GM19455 (cell line): ENCODE measurements around the gene AHDC1.
"Not testable (repeated sequence)": the region's sequence is repeated elsewhere in the genome, so short reads cannot be mapped to it uniquely, and the experiment has no call there.

Experiments
- ATAC-seq: cut with Tn5 transposase; IDR thresholded peaks from one replicate; pipeline ENCODE4 v1.9.1; 2021; ENCODE audit not compliant: unreplicated experiment

Gene AHDC1

GRCh38 chr1:27603681-27604578 is at the start of gene AHDC1:
Gene AHDC1, minus strand, starts transcription at chr1:27604144. Its CDS starts 52,029 bp downstream, at chr1:27552115.
- no peak for ATAC-seq

DNA sequence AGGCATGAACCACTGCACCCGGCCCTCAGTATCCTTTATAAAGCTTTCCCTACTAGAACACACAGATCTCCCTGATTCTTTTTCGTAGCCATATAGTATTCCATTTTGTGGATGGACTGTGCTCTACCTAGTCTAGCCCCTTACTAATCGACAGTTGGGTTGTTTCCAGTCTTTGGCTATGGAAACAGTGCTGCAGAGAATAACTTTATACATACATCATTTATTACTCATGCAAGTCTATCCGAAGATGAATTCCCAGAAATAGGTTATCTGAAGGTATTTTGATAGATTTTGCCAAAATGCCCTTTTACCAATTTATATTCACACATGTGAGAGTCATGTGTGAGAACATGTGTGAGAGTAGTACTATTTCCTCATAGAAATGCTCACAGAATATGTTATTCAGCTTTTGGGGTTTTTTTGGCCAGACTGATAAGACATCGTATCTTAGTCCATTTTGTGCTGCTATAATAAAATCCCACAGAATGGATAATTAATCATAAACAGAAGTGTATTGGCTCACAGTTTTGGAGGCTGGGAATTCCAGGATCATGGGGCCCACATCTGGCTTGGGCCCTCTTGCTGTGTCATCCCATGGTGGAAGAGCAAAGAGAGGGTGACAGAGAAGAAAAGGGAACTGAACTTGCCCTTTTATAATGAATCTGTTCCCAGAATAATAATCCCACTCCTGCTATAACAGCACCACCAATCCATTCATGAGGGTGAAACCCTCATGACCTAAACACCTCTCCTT is 48.3 kb upstream of the AHDC1 start:
- ATAC-seq: no peak

- no peak for ATAC-seq
These were observed 46.7 kb upstream of the AHDC1 start for GRCh38 chr1:27650539-27651175.

GRCh38 chr1:27650171-27650538 is 46.2 kb upstream of the AHDC1 start:
- no peak for ATAC-seq

DNA sequence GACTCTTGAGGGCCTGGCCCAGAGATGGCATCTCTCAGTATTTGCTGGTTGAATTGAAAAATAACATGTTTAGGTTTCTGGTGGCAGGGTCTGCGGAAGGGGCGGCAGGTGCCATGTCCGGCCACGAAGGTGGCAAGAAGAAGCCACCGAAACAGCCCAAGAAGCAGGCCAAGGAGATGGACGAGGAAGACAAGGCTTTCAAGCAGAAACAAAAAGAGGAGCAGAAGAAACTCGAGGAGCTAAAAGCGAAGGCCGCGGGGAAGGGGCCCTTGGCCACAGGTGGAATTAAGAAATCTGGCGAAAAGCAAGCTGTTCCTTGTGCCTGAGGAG is 45.3 kb upstream of the AHDC1 start:
- no peak for ATAC-seq

DNA sequence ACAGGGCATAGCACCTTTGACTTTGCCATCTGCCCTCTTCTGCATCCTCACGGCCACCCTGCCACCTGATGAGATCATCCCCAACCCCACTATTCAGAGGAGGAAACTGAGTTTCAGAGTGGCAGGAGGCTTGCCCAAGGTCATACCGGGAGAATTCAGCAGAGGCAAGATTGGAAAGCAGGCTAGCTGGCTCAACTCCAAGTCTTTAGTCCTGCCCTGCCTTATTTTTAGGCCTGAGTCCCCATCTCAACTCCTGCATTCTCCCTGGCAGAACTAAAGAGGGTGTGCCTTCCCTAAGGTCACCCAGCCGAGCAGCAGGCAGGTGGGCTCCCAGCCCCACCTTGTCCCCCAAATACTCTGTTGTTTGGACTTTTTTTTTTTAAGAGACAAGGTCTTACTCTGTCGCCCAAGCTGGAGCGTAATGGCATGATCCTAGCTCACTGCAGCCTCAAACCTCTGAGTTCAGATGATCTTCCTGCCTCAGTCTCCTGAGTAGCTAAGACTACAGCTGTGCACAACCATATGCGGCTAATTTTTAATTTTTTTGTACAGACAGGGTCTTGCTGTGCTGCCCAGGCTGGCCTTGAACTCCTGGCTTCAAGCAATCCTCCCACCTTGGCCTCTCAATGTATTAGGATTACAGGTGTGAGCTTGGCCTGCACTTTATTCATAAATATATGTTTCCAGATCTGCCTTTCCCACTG is 44.8 kb upstream of the AHDC1 start:
- no peak for ATAC-seq

GRCh38 chr1:27647328-27647727 is 43.4 kb upstream of the AHDC1 start:
- ATAC-seq: no peak

GRCh38 chr1:27646676-27647075 is 42.7 kb upstream of the AHDC1 start:
- no peak for ATAC-seq

GRCh38 chr1:27645071-27645415 is 41.1 kb upstream of the AHDC1 start:
- ATAC-seq: no peak

- ATAC-seq: no peak
These were observed 40.6 kb upstream of the AHDC1 start for GRCh38 chr1:27644369-27645070.

GRCh38 chr1:27643600-27644368 is 39.8 kb upstream of the AHDC1 start:
- ATAC-seq: no peak

GRCh38 chr1:27640514-27640913 is 36.6 kb upstream of the AHDC1 start:
- ATAC-seq: not testable (repeated sequence)

GRCh38 chr1:27638805-27639204 is 34.9 kb upstream of the AHDC1 start:
- ATAC-seq: no peak

DNA sequence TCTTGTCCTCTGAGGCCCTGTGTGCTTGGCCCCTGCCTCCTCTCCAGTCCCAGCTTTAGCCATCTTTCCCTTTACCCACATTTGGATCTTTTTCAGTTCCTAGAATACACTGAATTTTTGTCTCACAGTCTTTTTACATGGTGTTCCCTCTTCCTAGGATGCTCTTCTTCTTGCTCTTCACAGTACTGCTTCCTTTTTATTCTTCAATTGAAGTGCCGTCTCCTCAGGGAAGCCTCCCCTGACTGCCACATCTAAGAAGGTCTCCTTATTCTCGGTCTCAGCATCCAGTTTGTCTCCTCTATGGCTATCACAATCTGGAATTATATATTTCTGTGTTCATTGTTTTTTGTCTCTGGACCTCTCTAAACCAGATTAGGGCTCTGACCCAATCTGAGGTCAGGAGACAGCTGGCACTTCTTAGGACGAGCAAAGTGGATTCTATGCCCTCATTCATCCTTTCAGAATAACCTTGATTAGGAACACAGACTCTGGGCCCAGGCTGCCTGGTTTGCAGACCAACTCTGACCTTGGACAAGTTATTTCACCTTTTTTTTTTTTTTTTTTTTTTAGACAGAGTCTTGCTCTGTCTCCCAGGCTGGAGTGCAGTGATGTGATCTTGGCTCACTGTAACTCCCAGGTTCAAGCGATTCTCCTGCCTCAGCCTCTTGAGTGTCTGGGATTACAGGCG is 34.2 kb upstream of the AHDC1 start:
- no peak for ATAC-seq

DNA sequence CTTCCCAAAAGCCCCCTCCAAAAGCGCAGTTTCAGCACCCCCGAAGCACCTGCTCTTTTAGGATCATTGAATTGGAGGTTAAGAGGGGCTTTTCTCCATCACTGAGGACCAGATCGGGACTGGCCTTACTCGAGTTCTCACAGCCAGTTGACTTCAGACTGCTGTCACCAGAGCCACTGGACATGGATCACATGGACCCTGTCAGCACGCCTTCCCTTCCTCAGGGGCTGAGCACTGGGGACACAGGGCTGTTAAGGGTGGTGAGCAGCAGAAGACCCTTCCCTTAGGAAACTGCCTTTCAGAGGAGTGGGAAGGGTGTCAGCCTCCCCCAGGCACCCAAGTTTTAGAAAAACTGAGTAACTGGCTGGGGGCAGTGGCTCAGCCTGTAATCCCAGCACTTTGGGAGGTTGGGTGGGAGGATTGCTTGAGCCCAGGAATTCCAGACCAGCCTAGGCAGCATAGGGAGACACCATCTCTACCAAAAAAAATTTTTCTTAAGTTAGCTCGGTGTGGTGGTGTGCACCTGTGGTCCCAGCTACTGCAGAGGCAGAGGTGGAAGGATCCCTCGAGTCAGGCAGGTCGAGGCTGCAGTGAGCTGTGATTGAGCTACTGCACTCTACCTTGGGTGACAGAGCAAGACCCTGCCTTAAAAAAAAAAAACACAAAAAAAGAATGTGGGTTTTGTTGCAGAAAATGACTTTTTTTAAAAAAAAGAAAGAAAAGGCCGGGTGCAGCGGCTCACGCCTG is 31.6 kb upstream of the AHDC1 start:
- ATAC-seq: no peak

DNA sequence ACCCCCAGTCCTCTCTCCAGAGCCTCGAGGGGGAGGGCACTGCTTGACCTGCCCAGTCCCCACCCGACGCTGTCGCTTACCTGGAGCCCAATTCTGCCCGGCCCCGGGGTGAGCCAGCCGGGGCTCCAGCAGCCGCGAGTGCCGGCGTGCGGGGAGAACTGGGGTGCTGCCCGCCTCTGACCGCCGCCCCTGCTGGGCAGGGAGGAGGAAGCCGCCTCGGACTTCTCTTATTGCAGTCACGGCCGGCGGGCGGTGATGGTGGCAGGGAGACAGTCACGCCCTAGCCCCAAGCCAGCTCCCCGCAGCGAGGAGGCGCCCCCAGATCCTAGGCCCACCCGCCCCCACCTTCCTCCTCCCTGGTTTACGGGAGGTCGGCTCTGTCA is 31.0 kb upstream of the AHDC1 start, which contains the start of gene FGR:
Gene FGR (minus strand): TSS at position 201 of the 383 bp plus-strand sequence. CDS start 11,269 bp downstream, outside the sequence.
- ATAC-seq: no peak

DNA sequence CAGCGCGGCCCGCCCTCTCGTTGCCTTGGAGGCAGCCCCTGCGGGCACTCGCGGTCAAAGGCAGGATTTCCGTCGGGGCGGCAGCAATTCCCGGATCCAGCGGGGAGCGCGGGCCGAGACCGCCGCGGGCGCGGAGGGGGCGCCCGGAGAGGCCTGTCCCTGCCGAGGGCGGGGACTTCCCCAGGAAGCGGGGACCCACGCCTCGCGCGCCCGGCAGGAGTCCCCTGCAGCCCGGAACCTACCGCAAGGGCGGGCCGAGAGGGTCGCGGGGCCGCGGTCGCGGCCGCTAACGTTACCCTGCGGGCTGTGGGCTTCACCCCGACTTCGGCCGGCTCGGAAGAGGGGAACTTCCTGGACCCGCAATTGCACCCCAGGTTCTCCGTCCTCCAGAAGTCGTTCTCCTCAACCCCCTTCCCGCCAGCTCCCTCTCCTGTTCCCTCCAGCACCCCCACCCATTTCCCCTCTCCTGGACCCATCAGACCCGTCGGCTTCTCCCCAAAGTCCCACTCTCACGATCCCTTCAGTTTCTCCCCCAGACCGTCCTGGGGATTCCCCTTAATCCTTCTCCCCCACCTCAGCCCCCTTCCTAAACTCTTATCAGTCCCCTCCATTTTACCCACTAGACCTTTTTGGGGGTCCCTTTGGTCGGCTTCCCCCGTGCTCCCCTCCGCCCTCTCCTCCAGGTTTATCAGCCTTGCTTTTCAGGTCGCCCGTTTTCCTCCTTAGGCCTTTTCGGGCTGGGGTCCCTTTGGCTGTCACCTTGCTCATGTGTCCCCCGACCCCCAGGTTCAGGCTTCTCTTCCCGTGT is 30.4 kb upstream of the AHDC1 start:
- ATAC-seq: no peak
